ELR (cell line): Measurements from ENCODE around the gene TMEM175.

Source experiments
- DNase-seq: peaks from one replicate; pipeline ENCODE4 v3.0.0-alpha.2; 2015; ENCODE audit warnings: low read depth

The TMEM175 gene

GRCh38 chr4:898869-899555 is 33.2 kb upstream of the TMEM175 start:
- DNase-seq, result no peak

GRCh38 chr4:899556-899906 is 32.7 kb upstream of the TMEM175 start:
- DNase-seq, result no peak

GRCh38 chr4:900073-900472 is 32.2 kb upstream of the TMEM175 start:
- no peak for DNase-seq

- no peak for DNase-seq
These were observed 31.5 kb upstream of the TMEM175 start for GRCh38 chr4:900721-901120.

GRCh38 chr4:901192-901910 is 30.9 kb upstream of the TMEM175 start:
- no peak for DNase-seq

GRCh38 chr4:903066-904046 is 28.9 kb upstream of the TMEM175 start:
- no peak for DNase-seq

- peak; percentile 7 for DNase-seq
These were observed 26.5 kb upstream of the TMEM175 start for GRCh38 chr4:905485-906338.

GRCh38 chr4:906339-907102 is 25.7 kb upstream of the TMEM175 start:
- DNase-seq, result no peak

GRCh38 chr4:907103-907400 is 25.2 kb upstream of the TMEM175 start:
- DNase-seq, result no peak

- no peak for DNase-seq
These were observed 24.4 kb upstream of the TMEM175 start for GRCh38 chr4:907691-908425.

- no peak for DNase-seq
These were observed 23.1 kb upstream of the TMEM175 start for GRCh38 chr4:909131-909571.

- DNase-seq, result no peak
These were observed 22.4 kb upstream of the TMEM175 start for GRCh38 chr4:909821-910220.

GRCh38 chr4:910366-911091 is 21.7 kb upstream of the TMEM175 start:
- DNase-seq, result no peak

GRCh38 chr4:911221-911751 is 21.0 kb upstream of the TMEM175 start:
- DNase-seq, result no peak

GRCh38 chr4:911871-912490 is 20.3 kb upstream of the TMEM175 start:
- no peak for DNase-seq

GRCh38 chr4:912548-913279 is 19.5 kb upstream of the TMEM175 start:
- no peak for DNase-seq

- DNase-seq, result no peak
These were observed 19.0 kb upstream of the TMEM175 start for GRCh38 chr4:913280-913618.

GRCh38 chr4:914531-914930 is 17.7 kb upstream of the TMEM175 start:
- DNase-seq, result no peak
